HS-27A (cell line): ENCODE results near the gene CCDC172.

ENCODE experiments used
- DNase-seq: peaks from one replicate; pipeline ENCODE4 v3.0.0-alpha.2; 2012; ENCODE audit warnings: low read depth, missing footprints

The CCDC172 gene

GRCh38 chr10:116324227-116324950 is at the start of gene CCDC172:
Gene CCDC172, plus strand, starts transcription at chr10:116324448. Its CDS starts 564 bp downstream, at chr10:116325012.
- DNase-seq: no peak

- DNase-seq: no peak
Measured at GRCh38 chr10:116276981-116277380, 47.3 kb upstream of the CCDC172 start.

DNA sequence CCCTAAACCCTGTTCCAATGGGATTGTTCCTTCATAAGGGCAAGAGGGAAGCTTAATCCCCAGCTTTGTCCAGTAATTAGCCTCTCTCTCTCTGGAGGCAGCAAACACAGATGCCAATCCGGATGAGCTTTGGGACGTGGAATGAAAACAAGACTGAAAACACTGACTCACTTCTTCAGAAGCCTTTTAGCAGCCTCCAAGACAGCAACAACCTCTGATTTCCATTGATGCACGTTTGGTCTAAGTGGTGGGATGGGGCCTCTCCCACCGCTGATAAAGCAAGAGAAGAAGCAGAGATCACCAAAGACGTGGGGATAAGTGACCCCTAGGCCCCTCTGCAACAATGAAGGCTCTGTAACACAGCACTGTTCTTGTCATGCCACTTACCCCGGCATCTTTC is 45.4 kb upstream of the CCDC172 start:
- DNase-seq: no peak

DNA sequence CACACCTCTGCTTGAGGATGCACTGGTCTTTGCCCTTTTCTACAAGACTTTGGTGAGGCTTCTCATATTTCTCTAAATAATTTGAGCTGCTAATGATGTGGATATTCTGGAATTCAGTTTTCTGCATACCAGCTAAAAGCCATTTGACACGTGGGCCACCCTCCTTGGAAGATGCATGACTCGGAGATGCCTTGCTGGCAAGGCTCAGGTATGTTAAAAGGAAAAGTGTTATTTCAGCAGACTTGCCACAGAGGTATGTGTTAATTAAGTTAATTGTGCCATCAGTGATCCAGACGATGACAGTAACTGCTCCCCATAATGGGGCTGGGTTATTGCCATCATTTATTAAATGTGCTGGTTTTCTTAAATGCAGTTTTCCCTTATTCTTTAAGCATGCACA is 42.5 kb upstream of the CCDC172 start:
- DNase-seq: no peak

DNA sequence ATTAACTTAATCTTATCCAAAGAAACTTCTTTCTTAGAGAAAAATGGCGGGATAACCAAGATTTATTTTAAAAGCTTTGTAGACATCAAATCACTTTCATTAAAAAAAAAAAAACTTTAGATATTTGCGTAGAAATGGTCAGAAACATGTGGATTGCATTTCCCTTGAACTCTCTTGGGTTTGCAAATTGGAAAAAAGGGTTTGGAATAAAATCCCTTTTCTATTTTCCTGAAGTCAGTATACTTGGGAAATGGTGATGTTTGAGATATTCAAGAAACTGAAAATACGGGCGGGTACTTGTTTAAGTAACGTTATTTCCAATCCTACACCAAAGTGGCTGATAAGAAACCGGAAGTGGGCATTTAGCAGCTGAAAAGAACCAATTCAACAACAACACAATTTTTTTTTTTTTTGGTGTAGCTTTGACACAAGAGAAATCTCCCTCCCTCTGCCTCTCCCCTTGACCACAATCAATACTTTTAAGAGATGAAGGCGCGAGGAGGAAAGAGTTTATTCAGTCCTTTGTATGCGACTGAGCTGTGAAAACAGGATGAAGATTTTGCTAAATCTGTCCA is 37.5 kb upstream of the CCDC172 start:
- DNase-seq: no peak

DNA sequence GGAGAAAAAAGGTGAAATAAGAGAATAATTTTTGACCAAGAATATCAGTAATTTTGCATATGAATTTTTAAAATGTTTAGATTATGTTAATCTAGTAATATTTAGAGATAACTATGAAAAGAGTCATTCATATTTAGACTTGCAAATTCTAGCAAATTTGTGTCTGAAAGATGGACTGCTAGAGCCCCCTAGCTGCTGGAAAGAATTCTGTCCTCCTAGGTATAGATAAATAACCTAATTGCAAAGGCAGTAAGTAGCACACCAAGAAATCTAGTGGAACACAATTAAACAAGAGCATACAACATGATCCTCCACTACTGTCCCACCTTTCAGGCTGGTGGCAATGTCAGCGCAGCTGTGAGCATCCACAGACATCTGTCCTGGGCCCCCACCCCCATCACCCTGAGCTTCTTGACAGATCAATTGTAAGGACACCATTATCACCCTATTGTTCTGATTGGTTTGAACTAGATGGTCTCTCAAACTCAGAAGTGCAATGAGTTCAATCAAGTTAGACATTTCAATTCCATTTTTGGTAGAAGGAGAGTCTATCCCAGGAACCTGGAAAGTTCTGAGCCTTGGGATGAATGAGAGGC is 36.2 kb upstream of the CCDC172 start:
- DNase-seq: no peak

GRCh38 chr10:116289652-116290051 is 34.6 kb upstream of the CCDC172 start:
- no peak for DNase-seq

- DNase-seq: no peak
Measured at GRCh38 chr10:116292493-116292892, 31.8 kb upstream of the CCDC172 start.

DNA sequence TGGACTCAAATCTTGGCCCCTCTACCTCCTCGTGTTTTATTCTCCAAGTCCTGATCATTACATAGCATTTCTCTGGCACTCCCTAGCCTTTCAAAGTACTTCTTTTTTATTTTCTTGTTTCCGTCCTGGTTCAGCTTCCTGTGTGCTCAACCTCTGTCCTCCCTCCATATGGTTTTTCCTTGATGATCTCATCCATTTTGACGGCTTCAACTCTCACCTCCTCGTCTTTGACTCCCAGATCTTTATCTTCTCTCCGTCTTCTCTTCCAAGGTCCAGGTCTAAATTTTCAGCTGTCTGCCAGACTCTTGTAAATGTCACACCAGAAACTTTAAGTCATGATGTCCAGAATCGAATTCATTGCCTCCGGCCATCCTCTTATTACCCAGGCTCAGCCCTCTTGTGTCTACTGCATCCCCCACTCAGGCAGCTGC is 27.9 kb upstream of the CCDC172 start:
- DNase-seq: no peak

- DNase-seq: no peak
Measured at GRCh38 chr10:116298586-116298985, 25.7 kb upstream of the CCDC172 start.

GRCh38 chr10:116300542-116300941 is 23.7 kb upstream of the CCDC172 start:
- DNase-seq: no peak

GRCh38 chr10:116304923-116305322 is 19.3 kb upstream of the CCDC172 start:
- DNase-seq: no peak

DNA sequence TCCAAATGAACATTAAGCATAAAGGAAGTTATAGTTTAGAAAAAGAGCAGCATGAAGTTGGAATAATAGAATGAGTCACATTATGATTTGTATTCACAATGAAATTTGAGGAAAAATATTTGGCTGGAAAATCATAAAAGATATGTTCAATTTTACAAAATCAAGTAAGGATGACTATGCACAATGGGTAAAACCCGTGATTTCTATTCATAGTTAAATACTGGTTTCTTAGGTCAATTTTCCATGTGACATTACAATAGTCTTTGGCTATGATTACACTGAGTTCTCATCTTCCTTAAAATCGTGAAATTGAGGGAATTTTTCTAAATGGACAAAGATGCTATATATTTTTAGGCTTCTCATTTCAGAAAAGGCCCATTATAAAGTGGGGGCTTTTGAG is 17.4 kb upstream of the CCDC172 start:
- no peak for DNase-seq

GRCh38 chr10:116307455-116307854 is 16.8 kb upstream of the CCDC172 start:
- DNase-seq: no peak

DNA sequence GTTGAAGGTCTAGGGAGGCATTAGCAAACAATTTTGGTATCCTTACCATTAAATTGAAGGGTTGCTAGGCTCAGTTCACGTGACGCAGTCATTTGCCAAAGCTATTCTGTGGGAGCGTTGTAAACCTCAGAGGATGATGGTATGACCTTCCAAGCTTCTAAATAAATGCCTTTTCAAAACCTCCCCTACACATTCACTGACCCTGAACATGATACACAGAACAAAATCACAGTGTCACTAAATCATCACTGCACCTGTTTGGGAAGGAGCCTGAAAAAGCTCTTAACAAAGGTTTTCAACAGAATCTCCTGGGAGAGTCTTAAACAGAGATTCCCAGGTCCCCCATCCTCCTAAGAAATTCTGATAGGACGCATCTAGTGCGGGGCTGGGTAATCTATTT is 13.2 kb upstream of the CCDC172 start:
- no peak for DNase-seq

DNA sequence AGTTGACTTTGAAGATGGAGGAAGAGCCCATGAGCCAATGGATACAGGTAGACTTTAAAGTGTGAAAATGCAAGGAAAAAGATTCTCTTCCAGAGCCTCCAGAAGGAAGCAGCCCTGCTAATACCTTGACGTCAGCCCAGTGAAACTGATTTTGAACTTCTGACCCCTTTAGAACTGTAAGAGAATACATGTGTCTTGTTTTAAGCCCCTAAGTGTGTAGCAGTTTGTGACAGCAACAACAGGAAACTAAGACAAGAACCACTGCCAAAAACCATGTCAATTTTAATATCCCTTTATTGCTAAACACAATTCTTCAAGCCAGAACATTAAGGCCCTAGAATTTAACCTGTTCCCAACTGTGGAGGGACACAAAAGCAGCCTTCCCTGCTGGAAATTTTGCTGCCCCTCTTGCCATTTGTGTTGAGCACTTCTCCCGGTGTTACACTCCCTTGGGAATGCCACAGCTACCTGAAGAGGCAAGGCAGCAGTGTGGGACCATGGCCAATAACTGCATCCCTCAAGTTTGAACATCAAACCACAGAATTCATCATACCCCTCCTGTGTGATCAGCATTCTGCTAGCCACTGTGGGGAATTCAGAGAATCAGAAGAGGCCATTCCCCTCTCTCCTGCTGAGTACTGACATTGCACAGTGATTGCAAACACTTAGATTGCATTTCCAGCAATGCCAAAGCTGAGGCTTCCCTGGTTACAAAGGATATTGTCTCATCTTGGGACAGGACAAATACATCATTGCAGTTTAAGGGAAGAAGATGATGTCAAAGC is 12.3 kb upstream of the CCDC172 start:
- no peak for DNase-seq

- DNase-seq: no peak
Measured at GRCh38 chr10:116312548-116312947, 11.7 kb upstream of the CCDC172 start.

- DNase-seq: no peak
Measured at GRCh38 chr10:116316503-116316902, 7.7 kb upstream of the CCDC172 start.

DNA sequence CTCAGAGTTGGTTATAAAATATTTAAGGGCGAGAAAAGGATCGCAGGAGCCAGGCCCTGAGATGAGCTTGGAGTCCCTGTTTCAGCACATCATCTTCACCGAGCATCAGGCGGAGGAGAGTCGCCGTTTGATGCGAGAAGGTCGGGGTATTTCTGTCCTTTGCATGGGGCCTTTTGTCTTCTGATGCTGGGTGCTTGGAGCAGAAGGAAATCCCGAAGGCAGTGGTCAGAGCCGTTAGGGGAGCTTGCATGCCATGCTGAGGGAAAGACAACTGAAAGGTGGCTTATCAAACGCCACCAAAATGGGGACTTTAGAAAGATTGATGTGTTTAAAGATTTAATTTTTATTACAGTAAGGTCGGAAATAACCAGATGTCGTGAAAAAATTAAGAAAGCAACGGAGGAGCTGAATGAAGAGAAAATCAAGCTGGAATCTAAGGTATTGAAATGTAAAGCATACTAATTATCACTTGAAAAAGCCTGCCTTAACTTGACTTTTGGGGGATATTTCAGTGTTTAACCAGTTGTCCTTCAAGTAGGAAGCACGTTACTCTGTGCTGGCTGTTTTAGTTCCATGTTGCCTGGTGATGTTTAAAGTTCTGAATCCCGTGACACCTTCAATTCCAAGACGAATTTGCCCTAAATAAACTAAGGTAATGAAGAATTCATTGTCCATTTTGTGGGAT is 845 bp downstream of the CCDC172 start:
- DNase-seq: no peak

DNA sequence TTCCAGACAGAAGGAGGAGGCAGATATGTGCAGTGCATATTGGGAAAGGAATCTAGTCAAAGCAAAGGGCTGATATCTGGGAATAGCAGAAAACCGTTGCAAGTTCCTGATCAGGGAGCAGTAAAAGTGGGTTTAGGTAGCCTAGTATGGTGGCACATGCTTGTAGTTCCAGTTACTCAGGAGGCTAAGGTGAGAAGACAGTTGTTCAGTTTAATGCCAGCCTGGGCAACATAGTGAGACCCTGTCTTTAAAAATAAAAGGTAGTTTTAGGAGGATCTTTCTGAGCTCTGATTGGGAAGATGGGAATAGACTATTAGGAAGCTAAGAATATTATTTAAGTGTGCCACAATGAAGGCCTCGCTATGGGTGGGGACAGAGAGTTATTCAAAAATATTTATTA is 1.7 kb downstream of the CCDC172 start:
- no peak for DNase-seq

- DNase-seq: no peak
Measured at GRCh38 chr10:116329153-116329552, 4.9 kb downstream of the CCDC172 start.

- no peak for DNase-seq
Measured at GRCh38 chr10:116331815-116332214, 7.6 kb downstream of the CCDC172 start.
